Suprapubic skin (tissue), 3 donors: ENCODE data around the gene ZDHHC14.

Experiments used
- POLR2A ChIP-seq, 2 donors: fragments of 450-650 bp; IDR thresholded peaks; one replicate each; pipeline ENCODE4 v1.6.1; 2017; ENCODE audit warnings: antibody characterized with exemption in 2 of 2, mild to moderate bottlenecking in 2 of 2, moderate library complexity in 2 of 2
- TF ChIP-seq, protein P1 (sequence below), 2 donors: fragments of 200-600 bp in 1 of 2; fragments of 450-650 bp in 1 of 2; sonication (generic) in 1 of 2; IDR thresholded peaks; one replicate each; pipeline ENCODE4 v1.5.1; 2016 to 2019; ENCODE audit warnings: antibody characterized with exemption in 2 of 2, mild to moderate bottlenecking in 1 of 2, moderate library complexity in 1 of 2

DNA sequence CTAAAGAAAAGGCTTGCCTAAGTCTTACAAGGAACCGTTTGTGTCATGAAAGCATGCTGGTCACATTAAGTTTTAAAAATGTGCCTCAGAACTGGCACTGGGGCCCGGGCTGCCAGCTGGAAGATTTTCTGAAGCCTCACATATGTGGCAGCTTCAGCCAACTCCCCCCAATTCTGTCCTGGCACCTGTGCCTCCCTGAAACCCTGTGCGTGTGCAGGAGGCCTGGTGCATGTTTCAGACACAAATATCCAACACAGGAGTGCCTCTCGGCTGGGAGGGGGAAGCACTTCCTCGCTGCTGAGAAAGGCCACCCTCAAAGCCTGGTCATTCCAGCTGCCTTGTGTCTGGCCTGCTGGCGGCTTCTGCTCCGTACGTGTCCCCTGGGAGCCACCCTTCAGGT lies 253.6 kb downstream of the ZDHHC14 start:
- TF ChIP-seq, protein P1, sequence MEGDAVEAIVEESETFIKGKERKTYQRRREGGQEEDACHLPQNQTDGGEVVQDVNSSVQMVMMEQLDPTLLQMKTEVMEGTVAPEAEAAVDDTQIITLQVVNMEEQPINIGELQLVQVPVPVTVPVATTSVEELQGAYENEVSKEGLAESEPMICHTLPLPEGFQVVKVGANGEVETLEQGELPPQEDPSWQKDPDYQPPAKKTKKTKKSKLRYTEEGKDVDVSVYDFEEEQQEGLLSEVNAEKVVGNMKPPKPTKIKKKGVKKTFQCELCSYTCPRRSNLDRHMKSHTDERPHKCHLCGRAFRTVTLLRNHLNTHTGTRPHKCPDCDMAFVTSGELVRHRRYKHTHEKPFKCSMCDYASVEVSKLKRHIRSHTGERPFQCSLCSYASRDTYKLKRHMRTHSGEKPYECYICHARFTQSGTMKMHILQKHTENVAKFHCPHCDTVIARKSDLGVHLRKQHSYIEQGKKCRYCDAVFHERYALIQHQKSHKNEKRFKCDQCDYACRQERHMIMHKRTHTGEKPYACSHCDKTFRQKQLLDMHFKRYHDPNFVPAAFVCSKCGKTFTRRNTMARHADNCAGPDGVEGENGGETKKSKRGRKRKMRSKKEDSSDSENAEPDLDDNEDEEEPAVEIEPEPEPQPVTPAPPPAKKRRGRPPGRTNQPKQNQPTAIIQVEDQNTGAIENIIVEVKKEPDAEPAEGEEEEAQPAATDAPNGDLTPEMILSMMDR (IDR thresholded peaks at IDR 0.05), result no peak
- no peak for TF ChIP-seq POLR2A (IDR thresholded peaks at IDR 0.05)
